H1 (cell line): ENCODE results near the gene EPN2. TPM values are rescaled to one million over a fixed set of nuclear protein-coding genes. Genes with fewer than 3 reads are reported as not detected.

ENCODE experiments used
- CTCF ChIA-PET: fragments of 300-600 bp; sonication (Branson Sonifier 250); formaldehyde crosslinking; loops from one replicate; lab custom pipeline; 2021; ENCODE audit not compliant: partially characterized antibody; lab: Charles Lee
- POLR2A ChIA-PET: fragments of 300-600 bp; sonication (Branson Sonifier 250); formaldehyde crosslinking; loops from one replicate; lab custom pipeline; 2021; ENCODE audit warnings: inconsistent platforms; ENCODE audit not compliant: partially characterized antibody; lab: Charles Lee
- DNase-seq, 2 experiments: peaks; one replicate each; pipeline versions ENCODE4 v3.0.0 to v3.0.0-alpha.2; 2010 to 2022; ENCODE audit warnings: low spot score in 2 of 2, low read depth in 1 of 2, mixed read lengths in 1 of 2
- FAIRE-seq: peaks from 2 replicates; lab custom pipeline; 2011; peaks lifted over from hg19 to GRCh38; lab: Jason Lieb, UNC
- H2AFZ ChIP-seq: 2 replicates; pipeline ENCODE4 v1.8.1; 2012; ENCODE audit warnings: low read length, inconsistent platforms
- H2AK5ac ChIP-seq: 2 replicates; pipeline ENCODE4 v1.6.1; 2013; ENCODE audit warnings: low read depth, low read length
- H2BK120ac ChIP-seq: replicated peaks from 2 replicates; pipeline ENCODE3; 2013; ENCODE audit warnings: low read depth, low read length, inconsistent platforms
- H2BK12ac ChIP-seq: 2 replicates; pipeline ENCODE4 v1.6.1; 2013; ENCODE audit warnings: low read depth, low read length
- H2BK15ac ChIP-seq: 2 replicates; pipeline ENCODE4 v1.6.1; 2013; ENCODE audit warnings: low read length
- H2BK20ac ChIP-seq: 2 replicates; pipeline ENCODE4 v1.6.1; 2013; ENCODE audit warnings: low read length
- H2BK5ac ChIP-seq: 2 replicates; pipeline ENCODE4 v1.6.1; 2013; ENCODE audit warnings: low read depth, low read length
- H3K14ac ChIP-seq: 2 replicates; pipeline ENCODE4 v1.6.1; 2013; ENCODE audit warnings: inconsistent platforms; ENCODE audit not compliant: insufficient read length
- H3K18ac ChIP-seq: 2 replicates; pipeline ENCODE4 v1.6.1; 2013; ENCODE audit warnings: low read length; ENCODE audit errors: extremely low read depth
- H3K23ac ChIP-seq: 2 replicates; pipeline ENCODE4 v1.6.1; 2013; ENCODE audit warnings: inconsistent platforms; ENCODE audit not compliant: insufficient read length
- H3K23me2 ChIP-seq: 2 replicates; pipeline ENCODE4 v1.6.1; 2013; ENCODE audit warnings: low read depth, low read length
- H3K27ac ChIP-seq: 2 replicates; pipeline ENCODE4 v1.6.1; 2011; ENCODE audit warnings: low read depth, low read length, inconsistent platforms
- H3K27me3 ChIP-seq, 4 experiments: replicated peaks in 1 of 4; 1 replicate in 1 of 4; 2 replicates in 3 of 4; pipeline versions ENCODE4 v1.6.1 to v1.8.1; 2011 to 2013; ENCODE audit warnings: low read length in 3 of 4, mild to moderate bottlenecking in 3 of 4, inconsistent platforms in 2 of 4, mixed read lengths in 2 of 4, moderate library complexity in 1 of 4; ENCODE audit not compliant: control insufficient read depth in 3 of 4, insufficient read depth in 3 of 4; ENCODE audit errors: extremely low read depth in 1 of 4
- H3K36me3 ChIP-seq, 4 experiments: 2 replicates each; pipeline versions ENCODE4 v1.6.1 to v1.8.1; 2011 to 2013; ENCODE audit warnings: mild to moderate bottlenecking in 4 of 4, low read length in 3 of 4, moderate library complexity in 2 of 4, control low read depth in 1 of 4, inconsistent platforms in 1 of 4; ENCODE audit not compliant: insufficient read depth in 4 of 4, control insufficient read depth in 2 of 4
- H3K4ac ChIP-seq: replicated peaks from 2 replicates; pipeline ENCODE3; 2013; ENCODE audit warnings: low read length, low read depth, mixed read lengths, inconsistent platforms; ENCODE audit not compliant: insufficient read length
- H3K4me1 ChIP-seq, 4 experiments: replicated peaks in 1 of 4; 1 replicate in 1 of 4; 2 replicates in 3 of 4; pipeline versions ENCODE4 v1.6.1 to v1.8.1; 2011 to 2013; ENCODE audit warnings: low read length in 3 of 4, inconsistent platforms in 2 of 4, mixed read lengths in 1 of 4; ENCODE audit not compliant: insufficient read depth in 4 of 4, control insufficient read depth in 3 of 4
- H3K4me2 ChIP-seq, 2 experiments: 2 replicates each; pipeline versions ENCODE4 v1.6.1 to v1.8.1; 2011 to 2013; ENCODE audit warnings: low read depth in 2 of 2, low read length in 2 of 2, control low read depth in 1 of 2, inconsistent platforms in 1 of 2, mild to moderate bottlenecking in 1 of 2; ENCODE audit not compliant: insufficient read depth in 1 of 2
- H3K4me3 ChIP-seq, 4 experiments: fragments of 200-600, 300-600 bp in 1 of 4; sonication (generic), shearing (Covaris generic), sonication (Bioruptor Twin) in 1 of 4; 2 replicates each; pipeline versions ENCODE4 v1.5.1 to v1.8.1; 2011 to 2016; ENCODE audit warnings: low read length in 4 of 4, low read depth in 3 of 4, control low read depth in 2 of 4, inconsistent platforms in 2 of 4, mild to moderate bottlenecking in 2 of 4, mixed read lengths in 1 of 4, moderate library complexity in 1 of 4; ENCODE audit not compliant: insufficient read depth in 2 of 4; ENCODE audit errors: extremely low read depth in 1 of 4
- H3K56ac ChIP-seq: replicated peaks from 2 replicates; pipeline ENCODE3; 2013; ENCODE audit warnings: low read depth, mild to moderate bottlenecking, mixed read lengths, low read length, inconsistent platforms; ENCODE audit not compliant: insufficient read length
- H3K79me1 ChIP-seq: 2 replicates; pipeline ENCODE4 v1.6.1; 2013; ENCODE audit warnings: low read depth, low read length, control low read depth
- H3K79me2 ChIP-seq, 2 experiments: 2 replicates each; pipeline versions ENCODE4 v1.6.1 to v1.8.1; 2012 to 2013; ENCODE audit warnings: low read length in 2 of 2, mild to moderate bottlenecking in 2 of 2, inconsistent platforms in 1 of 2; ENCODE audit not compliant: insufficient read depth in 2 of 2, control insufficient read depth in 1 of 2
- H3K9ac ChIP-seq, 4 experiments: replicated peaks in 1 of 4; 1 replicate in 1 of 4; 2 replicates in 3 of 4; pipeline versions ENCODE4 v1.6.1 to v1.8.1; 2011 to 2013; ENCODE audit warnings: low read depth in 3 of 4, low read length in 3 of 4, control low read depth in 2 of 4, mild to moderate bottlenecking in 2 of 4, moderate library complexity in 2 of 4, inconsistent platforms in 1 of 4; ENCODE audit errors: extremely low read depth in 1 of 4
- H3K9me3 ChIP-seq, 2 experiments: 2 replicates each; pipeline versions ENCODE4 v1.6.1 to v1.8.1; 2012 to 2013; ENCODE audit warnings: mild to moderate bottlenecking in 2 of 2, moderate library complexity in 2 of 2, control low read depth in 1 of 2, inconsistent platforms in 1 of 2, low read depth in 1 of 2, low read length in 1 of 2, mixed read lengths in 1 of 2; ENCODE audit not compliant: insufficient read depth in 2 of 2
- H4K20me1 ChIP-seq, 2 experiments: replicated peaks in 1 of 2; 2 replicates each; pipeline versions ENCODE3 to v1.8.1; 2011 to 2013; ENCODE audit warnings: inconsistent platforms in 2 of 2, low read length in 2 of 2, mild to moderate bottlenecking in 1 of 2; ENCODE audit not compliant: insufficient read depth in 2 of 2, control insufficient read depth in 1 of 2
- H4K5ac ChIP-seq: 2 replicates; pipeline ENCODE4 v1.6.1; 2013; ENCODE audit warnings: low read length, low read depth, mixed read lengths, inconsistent platforms; ENCODE audit not compliant: insufficient read length
- H4K8ac ChIP-seq: 2 replicates; pipeline ENCODE4 v1.8.0; 2013; ENCODE audit warnings: mild to moderate bottlenecking, moderate library complexity, low read length, inconsistent platforms; ENCODE audit not compliant: insufficient read depth; ENCODE audit errors: extremely low read depth
- H4K91ac ChIP-seq: replicated peaks from 2 replicates; pipeline ENCODE3; 2013; ENCODE audit warnings: low read length, mixed read lengths, inconsistent platforms; ENCODE audit not compliant: insufficient read length
- GTF2F1 ChIP-seq: IDR thresholded peaks from 2 replicates; pipeline ENCODE4 v1.6.1; 2012; ENCODE audit warnings: low read depth, low read length, improper control_type of control experiment, borderline replicate concordance
- KDM4A ChIP-seq: IDR thresholded peaks from one replicate; pipeline ENCODE4 v1.7.1; 2012; ENCODE audit warnings: low read depth, mild to moderate bottlenecking, moderate library complexity, low read length, inconsistent platforms; ENCODE audit not compliant: severe bottlenecking
- POLR2A ChIP-seq, 2 experiments: IDR thresholded peaks; 1 replicate in 1 of 2; 2 replicates in 1 of 2; pipeline ENCODE4 v1.6.1; 2011; ENCODE audit warnings: low read depth in 2 of 2, low read length in 2 of 2, mild to moderate bottlenecking in 2 of 2; ENCODE audit errors: control extremely low read depth in 1 of 2
- POU5F1 ChIP-seq: IDR thresholded peaks from 2 replicates; pipeline ENCODE4 v1.6.1; 2011; ENCODE audit warnings: low read depth, mild to moderate bottlenecking, low read length, moderate library complexity
- RBBP5 ChIP-seq: IDR thresholded peaks from 2 replicates; pipeline ENCODE4 v1.7.1; 2012; ENCODE audit warnings: low read depth, mild to moderate bottlenecking, inconsistent platforms, low read length, moderate library complexity, borderline replicate concordance
- RXRA ChIP-seq: IDR thresholded peaks from 2 replicates; pipeline ENCODE4 v1.6.1; 2011; ENCODE audit warnings: low read depth, mild to moderate bottlenecking, low read length, moderate library complexity; ENCODE audit not compliant: insufficient read depth
- SIRT6 ChIP-seq: IDR thresholded peaks from one replicate; pipeline ENCODE4 v1.7.1; 2012; ENCODE audit warnings: low read length, inconsistent platforms
- SP2 ChIP-seq: IDR thresholded peaks from 2 replicates; pipeline ENCODE4 v1.6.1; 2012; ENCODE audit warnings: mild to moderate bottlenecking, low read length, inconsistent platforms
- TEAD4 ChIP-seq: IDR thresholded peaks from 2 replicates; pipeline ENCODE4 v1.6.1; 2012; ENCODE audit warnings: low read depth, low read length, inconsistent platforms, mixed read lengths
- ZNF274 ChIP-seq: IDR thresholded peaks from 2 replicates; pipeline ENCODE4 v1.7.0; 2012; ENCODE audit warnings: low read length, borderline replicate concordance; ENCODE audit errors: extremely low read depth
- WGBS, 2 experiments: shearing (Covaris generic) in 1 of 2; methylation state at CpG; one replicate each; pipeline versions ENCODE4 v1.1.6 to v1.1.7; 2013 to 2015; ENCODE audit warnings: low lambda C conversion rate in 2 of 2, mixed read lengths in 2 of 2, inconsistent platforms in 1 of 2, low coverage in 1 of 2, missing lambda C conversion rate in 1 of 2; ENCODE audit not compliant: insufficient replicate concordance in 2 of 2, insufficient coverage in 1 of 2, insufficient read length in 1 of 2; ENCODE audit errors: extremely low coverage in 1 of 2, missing lambda C conversion rate in 1 of 2; 5-methylcytosine and 5-hydroxymethylcytosine counted together
- polyA plus RNA-seq, 7 experiments: library from polyadenylated mRNA; depleted of rRNA in 3 of 7; stranded (reverse) in 5 of 7; unstranded in 2 of 7; fragments of >200 nt in 5 of 7; fragments of 200-250 nt in 2 of 7; gene quantifications; 1 replicate in 5 of 7; 2 replicates in 1 of 7; 4 replicates in 1 of 7; pipeline versions ENCODE4 v1.2.1 to v1.2.3, GENCODE V29; 2011 to 2013; ENCODE audit warnings: missing spikeins in 2 of 7, mixed read lengths in 2 of 7
- total RNA-seq: library from RNA; stranded (reverse); fragmentation: NEBNext Ultra II Directional; extraction: Animal tissue kit (Norgen Biotek cat#: 25700); gene quantifications from 2 replicates; pipeline ENCODE4 v1.2.1, GENCODE V29; 2021
- TF ChIP-seq, protein P1 (sequence below): IDR thresholded peaks from 2 replicates; pipeline ENCODE4 v1.6.1; 2012; ENCODE audit warnings: inconsistent platforms
- TF ChIP-seq, protein P2 (sequence below): IDR thresholded peaks from 2 replicates; pipeline ENCODE4 v1.6.1; 2011; ENCODE audit warnings: low read length, improper control_type of control experiment

Gene EPN2
- total and polyA plus RNA-seq, 2 of the 8 experiments (the other 6 are each of a cell fraction or from before 2014, with no cell fraction given) = 28.7 to 55.8 TPM

DNA sequence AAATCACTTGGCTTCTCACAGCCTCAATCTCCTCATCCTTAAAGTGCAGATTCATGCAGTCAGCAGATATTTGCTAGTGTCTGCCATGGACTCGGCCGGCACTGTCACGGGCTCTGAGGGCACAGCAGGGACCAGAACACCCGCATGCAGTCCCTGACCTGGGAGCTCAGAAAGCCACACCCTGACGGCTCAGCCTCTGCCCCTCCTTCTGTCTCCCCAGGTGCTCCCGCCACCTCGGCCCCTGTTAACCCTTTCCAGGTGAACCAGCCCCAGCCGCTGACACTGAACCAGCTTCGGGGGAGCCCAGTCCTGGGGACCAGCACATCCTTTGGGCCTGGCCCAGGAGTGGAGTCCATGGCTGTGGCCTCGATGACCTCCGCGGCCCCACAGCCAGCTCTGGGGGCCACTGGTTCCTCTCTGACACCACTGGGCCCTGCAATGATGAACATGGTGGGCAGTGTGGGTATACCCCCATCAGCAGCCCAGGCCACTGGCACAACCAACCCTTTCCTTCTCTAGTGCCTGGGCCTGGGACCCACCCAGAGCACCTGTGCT is 96.6 kb downstream of the EPN2 start:
- Histone ChIP-seq H2BK15ac (no peak overlapping the region), H3K14ac (no peak overlapping the region), H3K27me3 (no peaks in the 10 kb centered on the region), H2AK5ac (no peak overlapping the region), H3K18ac (no peak overlapping the region), H3K9me3 (no peaks in the 10 kb centered on the region), H4K5ac (no peak overlapping the region), H4K20me1 (peaks cover 0 to 6% of the 10 kb centered on the region in 2 experiments), H3K79me2 (no peaks in the 10 kb centered on the region), H2BK5ac (no peak overlapping the region), H3K79me1 (no peaks in the 10 kb centered on the region), H3K4ac (no peak overlapping the region), H3K9ac (no peak overlapping the region), H3K4me1 (peaks cover 4 to 14% (median 8%) of the 10 kb centered on the region in 4 experiments), H3K56ac (no peak overlapping the region), H3K23me2 (no peaks in the 10 kb centered on the region), H4K8ac (peak overlapping the region; percentile 63; the same call in 1 of the 2 replicates), H2BK120ac (no peak overlapping the region), H2BK20ac (no peak overlapping the region), H4K91ac (no peak overlapping the region), H2AFZ (no peak overlapping the region), H2BK12ac (no peak overlapping the region), H3K4me2 (no peak overlapping the region), H3K23ac (no peak overlapping the region), H3K27ac (no peak overlapping the region), H3K4me3 (no peak overlapping the region), H3K36me3 (peaks cover 0 to 4% (median 0%) of the 10 kb centered on the region in 4 experiments; a peak in 2 of 8 replicates)
- POLR2A ChIA-PET = interaction anchor here (1.3 kb wide), 1 partner anchor 10 kb away, joined by 4 read pairs; no protein-coding TSS in a partner anchor
- FAIRE-seq (no peak), DNase-seq (no peak)
- WGBS, 2 experiments = 78% methylated on average over 12 of the region's 12 CpGs; no CpG with 5 or more reads in 1 of the 2 experiments
- CTCF ChIA-PET = interaction anchor here (0.6 to 4.3 kb wide), 6 partner anchors 10 to 62 kb away, joined by 3 to 40 read pairs (median 3); partner anchors contain the start of gene B9D1
- TF ChIP-seq SIRT6 (no peak), POU5F1 (no peak), RXRA (no peak), GTF2F1 (no peak), RBBP5 (no peak), POLR2A (IDR thresholded peaks at IDR 0.05; ENCODE audit: control extremely low read depth in 1 of 2, low read depth in 2 of 2, low read length in 2 of 2) (no peak), KDM4A (no peak), ZNF274 (no peak), SP2 (no peak), TEAD4 (no peak)
- TF ChIP-seq, protein P1, sequence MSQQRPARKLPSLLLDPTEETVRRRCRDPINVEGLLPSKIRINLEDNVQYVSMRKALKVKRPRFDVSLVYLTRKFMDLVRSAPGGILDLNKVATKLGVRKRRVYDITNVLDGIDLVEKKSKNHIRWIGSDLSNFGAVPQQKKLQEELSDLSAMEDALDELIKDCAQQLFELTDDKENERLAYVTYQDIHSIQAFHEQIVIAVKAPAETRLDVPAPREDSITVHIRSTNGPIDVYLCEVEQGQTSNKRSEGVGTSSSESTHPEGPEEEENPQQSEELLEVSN = no peak
- TF ChIP-seq, protein P2, sequence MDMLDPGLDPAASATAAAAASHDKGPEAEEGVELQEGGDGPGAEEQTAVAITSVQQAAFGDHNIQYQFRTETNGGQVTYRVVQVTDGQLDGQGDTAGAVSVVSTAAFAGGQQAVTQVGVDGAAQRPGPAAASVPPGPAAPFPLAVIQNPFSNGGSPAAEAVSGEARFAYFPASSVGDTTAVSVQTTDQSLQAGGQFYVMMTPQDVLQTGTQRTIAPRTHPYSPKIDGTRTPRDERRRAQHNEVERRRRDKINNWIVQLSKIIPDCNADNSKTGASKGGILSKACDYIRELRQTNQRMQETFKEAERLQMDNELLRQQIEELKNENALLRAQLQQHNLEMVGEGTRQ = no peak
